ENCODE results near the gene ALDH1A2.
"Not testable (repeated sequence)": the region's sequence is repeated elsewhere in the genome, so short reads cannot be mapped to it uniquely, and the experiment has no call there.

Gene ALDH1A2

DNA sequence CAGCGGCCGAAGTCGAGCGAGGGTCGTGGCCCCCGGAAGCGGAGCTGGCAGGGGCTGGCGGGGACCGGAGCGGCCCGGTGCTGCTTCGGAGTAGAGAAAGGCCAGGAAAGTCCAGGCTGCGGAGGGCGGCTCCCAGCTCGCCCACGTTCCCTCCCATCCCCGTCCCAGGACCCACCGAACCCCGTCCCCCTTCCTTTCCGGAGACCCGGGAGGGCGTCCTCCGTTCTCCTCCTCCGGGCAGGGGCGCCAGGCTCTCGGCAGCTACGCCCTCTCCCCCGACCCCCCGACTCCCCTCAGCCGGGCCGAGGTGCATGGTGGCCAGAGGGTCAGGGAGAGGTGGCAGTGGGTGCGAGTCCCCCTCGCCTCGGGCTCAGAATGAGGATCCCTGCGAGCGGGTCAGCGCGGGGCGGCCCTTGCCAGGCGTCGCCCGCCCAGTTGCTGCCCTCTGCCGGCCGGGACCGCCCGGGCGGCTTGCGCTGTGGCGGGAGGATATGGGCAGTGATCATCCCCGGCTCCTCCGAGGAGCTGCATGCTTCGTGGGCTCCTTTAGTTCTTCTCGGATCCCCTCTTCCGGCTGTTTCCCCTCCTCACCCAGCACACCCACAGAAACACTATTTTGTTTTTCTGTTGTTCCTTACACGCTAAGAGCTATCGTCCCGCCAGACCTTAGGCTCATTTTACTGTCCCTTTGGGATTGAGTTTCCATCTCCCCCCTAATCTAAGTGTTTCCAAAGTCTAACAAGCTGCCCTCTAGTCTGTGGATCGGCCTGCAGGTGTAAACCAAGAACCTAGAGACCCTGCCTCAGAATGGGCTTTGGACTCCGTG is 744 bp upstream of the ALDH1A2 start:
- peak; percentile 9 for DNase-seq (ENCODE audit: low spot score)

DNA sequence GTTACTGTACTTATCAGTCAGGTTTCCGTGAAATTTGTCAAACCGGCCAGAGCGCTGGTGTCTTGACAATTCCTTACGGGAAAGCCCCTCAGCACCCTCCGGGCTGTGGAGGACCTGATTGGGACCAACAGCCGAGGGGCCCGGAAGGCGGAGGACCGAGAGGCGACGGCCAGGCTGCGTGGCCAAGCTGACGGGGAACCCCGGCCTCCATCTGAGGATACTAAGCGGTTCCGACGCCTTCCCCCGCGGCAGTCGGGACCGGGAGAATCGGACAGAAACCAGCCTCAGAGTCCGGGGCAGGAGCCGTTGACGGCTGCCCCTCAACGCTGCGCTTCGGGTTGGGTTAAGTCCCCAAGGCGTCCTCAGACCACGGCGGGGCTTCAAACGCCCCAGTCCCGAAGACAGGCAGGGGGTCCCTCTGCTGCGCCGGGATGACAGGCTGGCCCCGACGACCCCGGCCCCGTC is 499 bp downstream of the ALDH1A2 start:
- DNase-seq (ENCODE audit: low spot score) = no peak

DNA sequence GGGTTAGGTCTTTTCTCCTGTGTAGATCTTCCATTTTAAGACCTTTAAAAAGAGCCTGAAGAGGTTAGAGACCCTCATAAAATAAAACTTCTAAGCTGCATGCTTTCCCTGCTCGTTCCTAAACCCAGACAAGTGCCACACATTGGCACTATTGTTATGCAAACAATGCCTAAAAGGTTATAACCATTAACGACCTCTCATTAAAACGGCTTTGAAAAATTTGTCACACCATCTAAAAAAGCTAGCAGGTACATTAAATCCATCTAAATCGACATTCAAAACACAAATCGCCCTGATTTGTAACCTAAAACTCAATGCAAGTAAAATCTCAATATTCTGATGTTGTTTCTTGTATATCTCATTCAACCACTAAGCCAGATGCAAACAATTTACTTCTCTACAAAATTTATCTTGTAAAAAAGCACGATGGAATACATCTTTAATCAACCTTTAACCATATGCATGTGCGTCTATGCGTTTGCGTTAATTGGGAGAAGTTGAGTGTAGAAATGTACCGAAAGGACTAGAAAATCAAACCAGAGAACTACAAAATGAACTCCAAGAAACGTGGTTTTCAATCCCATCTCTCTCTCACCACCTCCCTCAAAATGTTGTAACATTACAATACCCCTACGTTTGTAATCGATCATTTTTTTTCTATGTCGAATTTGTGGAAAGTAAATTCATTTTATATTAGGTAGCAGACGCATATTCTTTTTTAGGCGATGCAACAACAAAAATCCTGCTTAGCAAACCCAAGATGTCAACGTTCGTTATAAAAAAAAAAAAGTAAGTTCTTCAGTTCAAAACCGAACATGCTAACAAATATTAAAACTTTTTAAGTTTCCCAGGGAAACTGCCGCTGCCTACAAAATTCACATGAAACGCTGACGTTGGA is 1.2 kb downstream of the ALDH1A2 start:
- DNase-seq (ENCODE audit: low spot score) = no peak

DNA sequence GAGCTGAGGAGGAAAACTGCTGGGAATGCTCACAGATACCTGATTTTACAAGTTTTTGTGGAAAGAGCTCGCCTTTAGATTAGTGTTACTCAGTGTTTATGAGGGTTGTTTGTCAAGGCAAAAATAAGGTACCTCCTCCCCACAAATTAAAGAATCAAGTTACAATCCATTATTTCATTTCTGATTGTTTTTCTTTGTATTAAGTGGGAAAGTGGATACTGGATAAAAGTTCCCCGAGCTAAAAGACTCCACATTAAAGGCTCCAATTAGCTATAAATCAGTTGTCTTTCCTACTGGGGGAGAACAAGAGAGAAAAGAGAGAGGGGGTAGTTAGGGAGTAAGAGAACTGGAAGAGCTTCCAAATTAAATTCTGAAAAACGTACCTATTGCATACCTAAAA is 1.9 kb downstream of the ALDH1A2 start:
- DNase-seq (ENCODE audit: low spot score) = no peak

DNA sequence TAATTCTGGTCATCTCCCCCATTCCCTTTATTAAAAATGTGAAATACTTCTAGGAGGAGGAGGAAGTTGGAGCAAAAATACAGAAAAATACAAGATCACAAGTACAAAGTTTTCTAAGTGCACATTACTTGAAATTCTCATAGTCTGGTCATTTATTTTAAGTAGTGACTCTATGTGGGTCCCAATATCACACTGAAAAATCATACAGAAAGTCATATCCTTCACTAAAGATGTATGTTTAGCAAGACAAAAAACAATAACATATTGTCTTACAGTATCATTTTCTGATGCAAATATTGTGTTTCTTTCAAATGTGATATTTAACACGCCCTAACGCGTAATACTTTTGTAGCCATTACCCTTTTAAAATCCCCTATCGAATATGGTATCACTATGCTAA is 2.5 kb downstream of the ALDH1A2 start:
- DNase-seq (ENCODE audit: low spot score) = no peak

DNA sequence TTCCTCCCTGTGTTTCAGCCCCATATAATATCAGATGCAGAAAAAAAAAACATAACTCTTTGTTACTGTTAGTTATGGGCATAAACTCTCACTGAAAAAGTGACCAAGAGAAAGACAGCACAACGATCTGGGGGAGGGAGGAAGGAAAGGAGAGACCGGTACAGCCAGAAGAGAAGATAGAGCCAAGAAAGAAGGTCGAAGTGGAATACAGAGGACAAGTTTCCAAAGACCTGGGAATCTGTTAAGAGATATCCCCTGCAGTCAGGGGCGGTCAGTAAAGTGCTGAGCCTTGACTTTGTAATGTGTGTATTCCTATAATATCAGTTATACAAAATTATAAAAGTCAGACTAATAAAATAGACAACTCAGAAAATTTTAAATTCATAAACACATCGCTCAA is 3.3 kb downstream of the ALDH1A2 start:
- no peak for DNase-seq (ENCODE audit: low spot score)

DNA sequence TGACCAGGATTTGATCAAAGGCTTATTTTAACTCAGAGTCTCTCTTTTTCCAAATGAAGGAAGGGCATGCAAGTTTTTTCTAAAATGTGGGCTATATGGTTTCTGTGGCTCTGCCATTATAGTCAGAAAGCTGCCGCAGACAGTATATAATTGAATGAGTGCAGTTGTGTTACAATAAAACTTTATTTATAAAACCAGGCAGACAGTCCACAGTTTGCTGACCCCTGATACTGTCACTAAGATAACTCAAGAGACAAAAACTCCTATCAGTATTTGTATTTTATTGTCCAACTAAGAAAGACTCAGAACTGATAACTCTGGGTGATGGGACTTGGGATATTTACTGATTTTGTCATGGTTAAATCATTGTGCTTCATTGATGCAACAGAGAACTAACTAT is 4.9 kb downstream of the ALDH1A2 start:
- DNase-seq (ENCODE audit: low spot score) = no peak

DNA sequence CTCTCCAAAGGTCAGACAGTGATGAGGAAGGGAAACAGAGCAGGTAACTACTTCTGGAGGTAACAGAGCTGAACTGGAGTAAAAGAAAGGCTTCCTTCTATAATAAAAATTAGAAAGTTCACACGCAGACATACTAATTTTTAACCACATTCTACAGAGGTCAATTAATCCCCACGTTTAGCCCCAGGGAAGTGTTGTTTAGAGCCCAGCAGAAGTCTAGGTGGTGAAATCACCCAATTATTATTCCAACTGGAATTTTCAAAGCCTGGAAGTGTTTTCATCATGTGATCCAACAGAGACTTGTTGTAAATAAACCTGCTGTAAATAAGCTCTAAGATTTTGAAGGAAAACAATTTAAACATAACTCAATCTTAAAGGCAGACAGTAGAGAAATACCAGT is 6.8 kb downstream of the ALDH1A2 start:
- no peak for DNase-seq (ENCODE audit: low spot score)

DNA sequence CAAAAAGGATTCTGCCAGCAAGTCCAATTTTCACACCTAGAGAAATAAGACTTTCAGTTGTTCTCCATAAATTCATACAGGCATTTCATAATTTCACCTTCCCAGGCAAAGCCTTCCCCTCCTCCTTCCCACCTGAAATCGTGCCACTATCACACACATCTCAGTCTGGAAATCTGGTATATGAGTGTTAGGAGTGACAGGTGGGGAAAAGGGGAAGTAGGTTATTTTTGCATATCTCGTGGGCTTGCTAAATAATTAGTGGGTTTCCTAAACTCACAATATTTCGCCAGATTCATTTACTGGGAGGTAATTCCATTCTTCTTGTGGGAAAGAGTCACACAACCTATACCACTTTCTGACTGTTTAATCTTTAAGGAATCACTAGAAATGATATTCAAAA is 7.4 kb downstream of the ALDH1A2 start:
- DNase-seq (ENCODE audit: low spot score) = no peak

DNA sequence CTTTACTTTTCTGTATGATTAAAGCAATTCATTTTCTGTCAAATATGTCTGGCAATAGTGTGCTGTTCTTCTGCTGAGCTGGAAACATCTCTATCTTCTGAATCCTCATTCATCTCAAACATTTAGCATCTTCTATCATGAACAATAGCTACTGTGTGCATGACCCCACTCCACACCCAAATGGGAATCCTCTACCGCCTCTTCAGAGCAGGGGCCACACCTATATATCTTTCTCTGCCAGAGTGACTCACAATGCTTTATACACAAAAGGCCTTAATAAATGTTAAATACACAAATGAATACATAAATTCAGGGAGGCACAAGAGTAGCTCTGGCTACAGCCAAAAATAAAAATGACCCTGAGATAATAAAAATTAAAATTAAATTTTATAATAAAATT is 8.0 kb downstream of the ALDH1A2 start:
- no peak for DNase-seq (ENCODE audit: low spot score)

DNA sequence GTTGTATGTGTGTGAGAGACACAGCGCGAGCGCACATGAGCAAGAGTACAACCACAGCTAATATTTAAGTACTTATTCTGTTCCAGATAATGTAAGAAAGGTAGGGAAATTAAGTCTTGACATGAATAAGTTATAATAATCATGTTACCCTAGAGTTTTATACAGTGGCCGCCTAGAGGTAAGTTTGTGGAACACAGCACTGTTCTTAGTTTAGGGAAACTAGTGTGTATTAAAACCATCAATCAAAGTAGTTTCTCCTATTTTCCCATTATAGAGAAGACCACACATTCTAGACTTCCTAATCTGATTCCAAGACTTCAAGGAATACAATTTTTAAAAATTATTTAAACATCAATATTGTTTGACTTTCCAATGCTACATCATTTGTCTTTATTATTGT is 9.5 kb downstream of the ALDH1A2 start:
- no peak for DNase-seq (ENCODE audit: low spot score)

DNA sequence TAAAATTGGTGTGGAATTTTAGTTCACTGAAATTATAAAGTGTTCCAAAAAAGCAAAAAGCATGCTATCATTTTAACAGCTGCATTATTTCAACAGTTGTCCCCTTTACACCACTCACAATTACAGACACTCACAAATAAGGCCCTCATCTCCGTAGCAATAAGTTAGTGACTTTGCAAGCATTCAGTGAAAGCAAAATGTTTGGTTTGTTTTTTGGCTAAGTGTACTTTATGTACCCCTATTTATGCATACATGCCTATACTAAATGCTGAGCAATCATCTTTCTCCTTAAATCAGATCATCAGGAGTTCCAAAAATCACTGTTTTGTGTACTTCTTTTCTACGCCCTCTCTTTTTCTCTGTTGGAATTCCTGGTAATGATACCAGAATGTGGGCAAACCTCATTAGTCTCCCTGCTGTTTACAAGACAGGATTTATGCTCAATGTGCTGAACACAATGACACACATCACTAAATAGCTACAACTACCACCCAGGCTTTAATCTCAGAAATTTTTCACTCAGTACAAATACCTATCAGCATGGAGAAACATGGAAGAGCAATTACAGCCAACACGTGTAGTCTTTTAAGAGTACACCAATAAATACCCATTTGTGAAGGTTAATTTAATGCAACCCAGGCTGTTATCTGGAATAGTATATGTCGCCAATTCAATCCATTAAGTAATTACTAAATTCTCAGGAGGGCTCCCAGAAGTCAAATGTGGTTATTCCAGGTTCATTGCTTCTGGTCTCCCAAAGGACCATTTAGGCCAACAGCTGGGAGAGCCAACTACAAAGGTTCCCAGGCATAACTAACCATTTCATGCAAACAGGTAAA is 12.0 kb downstream of the ALDH1A2 start:
- no peak for DNase-seq (ENCODE audit: low spot score)

DNA sequence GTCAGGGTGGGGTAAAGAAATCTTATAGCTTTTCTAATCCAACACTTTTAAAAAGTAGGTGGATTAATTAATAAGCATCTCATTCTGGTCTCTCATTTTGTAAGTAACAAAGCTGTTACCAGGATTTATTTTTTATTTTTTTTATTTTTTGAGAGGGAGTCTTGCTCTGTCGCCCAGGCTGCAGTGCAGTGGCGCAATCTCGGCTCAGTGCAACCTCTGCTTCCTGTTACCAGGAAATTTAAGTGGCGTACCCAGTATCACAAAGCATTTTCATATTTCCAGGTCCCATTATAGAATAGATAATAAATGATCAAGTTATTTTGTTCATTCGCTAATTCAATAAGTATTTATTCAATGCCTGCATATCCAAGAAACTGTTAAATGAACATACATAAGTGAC is 13.2 kb downstream of the ALDH1A2 start:
- no peak for DNase-seq (ENCODE audit: low spot score)

DNA sequence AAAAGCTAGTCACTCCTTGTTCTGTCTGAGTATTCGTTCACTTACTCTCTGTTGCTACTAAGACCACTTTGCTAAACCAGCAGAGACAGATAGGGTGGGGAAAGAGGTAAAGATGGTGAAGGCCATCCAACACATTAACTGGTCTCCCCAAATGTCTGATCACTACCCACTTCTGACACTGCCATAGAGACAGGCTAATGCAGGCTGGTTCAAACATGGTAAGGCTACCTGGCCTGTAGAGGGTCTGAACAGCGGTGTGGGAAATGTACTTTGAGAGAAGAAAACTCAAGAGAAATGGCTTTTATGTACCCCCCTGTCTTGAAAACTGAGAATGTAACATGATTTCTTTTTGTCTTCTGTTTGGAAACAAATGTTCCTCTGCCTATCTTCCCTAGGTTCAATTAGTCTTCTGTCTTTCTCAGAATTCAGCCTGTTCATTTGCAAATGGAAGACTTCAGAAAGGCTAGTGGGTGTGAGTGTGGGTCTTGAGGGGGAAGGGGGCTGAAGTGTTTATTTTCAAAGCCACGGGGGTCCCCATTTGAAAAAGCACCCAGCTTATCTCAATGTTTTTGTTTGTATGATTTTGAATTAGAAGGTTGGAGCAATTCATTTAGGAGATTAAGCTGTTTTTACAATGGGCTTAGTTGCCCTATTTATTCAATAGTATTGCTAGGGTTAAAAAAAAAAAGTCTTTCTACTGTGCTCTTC is 15.8 kb downstream of the ALDH1A2 start:
- DNase-seq (ENCODE audit: low spot score) = no peak

DNA sequence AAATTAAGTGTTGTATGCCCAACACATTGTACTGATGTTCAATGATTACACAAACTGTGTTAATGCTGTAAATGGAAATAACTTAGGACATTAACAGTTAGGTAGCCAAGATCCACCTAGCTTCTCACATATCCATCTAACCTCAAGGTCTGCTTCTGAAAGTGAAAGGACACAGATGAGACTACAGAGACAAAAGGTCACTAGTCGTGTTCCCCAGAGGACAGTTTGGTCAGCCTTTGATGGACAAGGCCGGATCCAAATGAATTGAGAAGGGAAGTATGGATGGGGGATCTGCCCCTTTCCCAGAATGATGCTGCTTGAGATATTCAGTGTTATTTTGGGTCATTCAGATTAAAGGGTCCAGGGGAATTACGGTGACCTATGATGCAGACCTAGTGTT is 17.2 kb downstream of the ALDH1A2 start:
- no peak for DNase-seq (ENCODE audit: low spot score)

DNA sequence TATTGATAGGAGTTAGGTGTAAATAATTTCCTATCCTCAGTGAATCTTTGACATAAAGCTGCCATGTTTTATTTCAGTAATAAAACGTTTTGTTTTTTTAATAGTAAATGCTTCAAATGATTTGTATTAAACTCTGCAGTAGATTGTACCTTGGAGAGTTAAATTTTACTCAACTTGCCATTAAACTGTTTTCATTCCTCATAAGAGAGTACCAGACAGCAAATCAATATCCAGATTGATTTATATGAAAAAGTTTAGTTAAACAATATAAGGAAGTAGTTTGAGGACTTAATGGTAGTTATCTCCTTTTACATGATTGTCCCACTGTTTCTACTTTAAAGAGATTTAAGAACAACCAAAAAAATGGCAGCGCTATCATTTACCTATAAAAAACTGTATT is 18.4 kb downstream of the ALDH1A2 start:
- DNase-seq (ENCODE audit: low spot score) = no peak

DNA sequence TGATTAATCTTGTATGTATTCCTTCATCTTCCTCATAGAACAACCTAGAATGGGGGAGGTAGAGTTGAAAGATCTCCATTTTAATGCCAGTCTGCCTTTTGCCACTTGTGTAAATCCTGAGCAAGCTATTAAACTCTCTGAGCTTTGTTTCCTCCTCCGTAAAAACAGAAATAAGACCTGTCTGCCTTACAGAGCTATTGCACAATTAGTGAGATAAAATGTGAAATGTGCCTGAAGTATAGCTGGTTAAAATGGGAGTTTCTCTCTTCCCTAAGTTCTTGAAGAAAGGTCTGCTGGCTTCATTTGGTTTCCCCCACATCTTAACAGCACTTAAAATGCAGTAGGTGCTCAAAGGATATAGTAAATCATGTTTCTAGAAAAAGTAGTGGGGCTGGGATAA is 19.0 kb downstream of the ALDH1A2 start:
- no peak for DNase-seq (ENCODE audit: low spot score)

DNA sequence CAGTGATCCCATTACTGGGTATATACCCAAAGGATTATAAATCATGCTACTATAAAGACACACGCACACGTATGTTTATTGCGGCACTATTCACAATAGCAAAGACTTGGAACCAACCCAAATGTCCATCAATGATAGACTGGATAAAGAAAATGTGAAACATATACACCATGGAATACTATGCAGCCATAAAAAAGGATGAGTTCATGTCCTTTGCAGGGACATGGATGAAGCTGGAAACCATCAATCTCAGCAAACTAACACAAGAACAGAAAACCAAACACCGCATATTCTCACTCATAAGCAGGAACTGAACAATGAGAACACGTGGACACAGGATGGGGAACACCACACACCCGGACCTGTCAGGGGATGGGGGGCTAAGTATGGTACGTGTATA is 20.1 kb downstream of the ALDH1A2 start:
- DNase-seq (ENCODE audit: low spot score) = not testable (repeated sequence)

DNA sequence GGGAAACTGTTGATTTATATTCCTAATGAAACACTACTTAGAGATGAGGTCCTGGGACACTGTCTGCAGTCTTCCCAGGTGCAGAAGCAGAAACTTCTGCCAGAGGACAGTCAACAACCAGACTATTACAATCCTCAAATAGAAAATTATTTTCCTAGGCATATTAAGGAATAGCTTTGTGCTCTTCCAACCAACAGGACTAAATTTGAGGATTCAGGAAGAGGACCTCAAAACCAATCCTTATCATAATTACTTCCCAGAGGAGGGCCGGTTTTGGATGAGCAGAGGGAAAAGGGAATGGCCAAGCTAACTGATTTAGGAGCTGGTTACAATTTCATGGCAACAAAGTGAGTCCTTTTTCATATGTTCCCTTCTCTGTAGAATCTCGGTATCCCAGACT is 21.0 kb downstream of the ALDH1A2 start:
- DNase-seq (ENCODE audit: low spot score) = no peak

DNA sequence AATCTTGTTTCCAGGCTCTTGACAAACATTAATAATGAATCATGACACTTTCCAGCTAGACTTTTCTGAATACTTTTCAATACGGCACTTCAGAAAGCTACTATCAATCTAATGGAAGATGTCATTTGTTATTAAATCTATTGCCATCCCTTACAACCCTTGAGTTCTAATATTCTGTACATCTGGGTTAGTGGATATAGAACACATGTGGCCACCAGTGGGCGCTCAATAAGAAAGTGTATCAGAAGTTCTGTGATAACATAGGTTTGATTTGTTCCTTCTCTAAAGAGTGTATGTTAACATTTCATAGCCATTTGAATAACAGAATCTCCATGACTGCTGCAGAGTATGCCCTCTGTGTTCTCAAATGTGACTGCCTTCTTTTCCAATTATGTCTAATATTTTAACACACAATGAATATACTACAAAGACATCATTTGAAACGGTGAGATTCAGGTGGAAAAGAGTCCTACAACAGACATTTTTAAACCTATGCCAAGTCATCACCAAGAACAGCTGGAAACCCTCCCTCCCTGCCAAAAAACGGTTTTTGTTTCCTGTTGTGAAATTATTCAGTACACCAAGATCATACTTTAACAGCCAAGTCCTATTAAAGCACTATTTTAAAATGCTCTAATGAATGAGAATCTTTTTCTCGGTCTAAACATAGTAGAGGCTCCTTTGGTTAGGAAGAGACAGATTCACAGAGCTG is 22.2 kb downstream of the ALDH1A2 start:
- peak; percentile 7 for DNase-seq (ENCODE audit: low spot score)

DNA sequence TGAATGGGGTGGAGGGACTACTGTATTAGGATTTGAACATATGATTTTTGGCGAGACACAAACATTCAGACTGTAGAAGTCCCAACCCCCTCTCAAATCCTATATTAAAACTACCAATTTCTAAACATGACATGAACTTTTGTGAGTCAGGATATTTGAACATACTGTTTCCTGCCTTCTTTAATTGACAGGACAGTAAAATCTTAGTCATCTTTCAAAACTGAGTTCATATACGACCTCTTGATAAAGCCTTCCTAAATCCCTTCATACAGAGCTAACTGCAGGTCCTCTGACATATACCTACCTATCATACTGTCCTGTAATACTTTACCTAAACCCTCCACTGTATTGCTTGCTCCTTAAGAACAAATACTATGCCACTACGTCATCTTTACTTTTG is 23.5 kb downstream of the ALDH1A2 start:
- DNase-seq (ENCODE audit: low spot score) = no peak
